SJSA1 (cell line): Measurements from ENCODE around the gene LRRC4B. TPM values are rescaled to one million over a fixed set of nuclear protein-coding genes. Genes with fewer than 3 reads are reported as not detected.
"Not testable (repeated sequence)": the region's sequence is repeated elsewhere in the genome, so short reads cannot be mapped to it uniquely, and the experiment has no call there.

ENCODE experiments used
- DNase-seq, 2 experiments: peaks; one replicate each; pipeline ENCODE4 v3.0.0-alpha.2; 2015 to 2020; ENCODE audit warnings: low spot score in 2 of 2, low read depth in 1 of 2
- H3K27ac ChIP-seq: fragments of 250-450 bp; sonication (Bioruptor Pico); 2 replicates; pipeline ENCODE4 v1.5.1; 2020; ENCODE audit warnings: mild to moderate bottlenecking, moderate library complexity
- H3K27me3 ChIP-seq: fragments of 250-450 bp; sonication (Bioruptor Pico); replicated peaks from 2 replicates; pipeline ENCODE4 v1.5.1; 2020; ENCODE audit warnings: mild to moderate bottlenecking, moderate library complexity
- H3K36me3 ChIP-seq: fragments of 250-450 bp; sonication (Bioruptor Pico); 2 replicates; pipeline ENCODE4 v1.5.1; 2020; ENCODE audit warnings: mild to moderate bottlenecking
- H3K4me1 ChIP-seq: fragments of 250-450 bp; sonication (Bioruptor Pico); replicated peaks from 2 replicates; pipeline ENCODE4 v1.6.1; 2021; ENCODE audit warnings: mild to moderate bottlenecking
- H3K4me3 ChIP-seq: fragments of 250-450 bp; sonication (Bioruptor Pico); 2 replicates; pipeline ENCODE4 v1.5.1; 2020; ENCODE audit warnings: mild to moderate bottlenecking
- H3K9me3 ChIP-seq: fragments of 250-450 bp; sonication (Bioruptor Pico); replicated peaks from 2 replicates; pipeline ENCODE4 v1.5.1; 2020; ENCODE audit warnings: mild to moderate bottlenecking
- total RNA-seq: library from RNA; depleted of rRNA; stranded (reverse); fragments of >200 nt; shearing (Covaris generic); gene quantifications from 2 replicates; pipeline ENCODE4 v1.2.3, GENCODE V29; 2014

Gene LRRC4B
- total RNA-seq, 1 experiment from 2014 or later: not detected

DNA sequence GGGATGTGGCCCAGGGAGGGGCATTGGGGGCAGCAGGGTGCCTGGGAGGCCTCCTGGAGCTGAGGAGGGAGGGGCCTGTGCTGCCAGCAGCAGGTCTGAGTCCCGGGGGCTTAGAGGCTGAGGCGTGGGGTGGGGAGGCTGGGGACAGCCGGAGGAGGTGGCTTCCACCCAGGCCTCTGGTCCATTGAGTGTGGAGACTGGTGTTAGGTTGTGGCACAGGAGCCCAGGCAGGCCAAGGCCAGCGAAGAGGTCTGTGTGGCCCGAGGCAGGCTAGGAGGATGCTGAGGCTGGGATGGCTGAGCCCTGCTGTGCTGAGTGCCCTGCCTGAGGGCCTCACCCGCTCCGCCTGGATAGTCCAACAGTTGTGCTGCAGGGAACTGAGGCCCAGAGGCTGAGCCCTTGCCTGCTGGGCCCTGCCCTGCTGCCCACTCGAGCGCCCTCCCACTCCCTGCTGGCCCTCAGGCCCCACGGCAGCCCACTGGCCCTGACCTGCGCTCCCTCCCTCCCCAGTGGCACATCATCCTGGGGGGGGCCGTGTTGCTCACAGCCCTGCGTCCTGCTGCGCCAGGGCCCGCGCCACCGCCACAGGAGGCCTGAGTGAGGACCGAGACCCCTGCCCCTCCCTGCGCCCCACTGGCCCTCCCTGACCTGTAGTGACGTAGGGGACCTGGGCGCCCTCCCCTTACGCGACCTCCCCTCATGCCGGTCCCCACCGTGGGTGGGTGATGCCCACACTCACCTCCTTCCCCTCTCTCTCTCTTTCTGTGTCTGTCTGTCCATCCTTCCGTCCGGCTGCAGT lies 86.7 kb downstream of the LRRC4B start:
- H3K36me3 ChIP-seq: peaks cover 21% of the 10 kb centered on the region
- no peak for DNase-seq
- H3K27ac ChIP-seq: no peak overlapping the region
- H3K4me1 ChIP-seq: peaks cover 6% of the 10 kb centered on the region
- H3K27me3 ChIP-seq: no peaks in the 10 kb centered on the region
- peaks cover 4% of the 10 kb centered on the region for H3K9me3 ChIP-seq
- no peak overlapping the region for H3K4me3 ChIP-seq

DNA sequence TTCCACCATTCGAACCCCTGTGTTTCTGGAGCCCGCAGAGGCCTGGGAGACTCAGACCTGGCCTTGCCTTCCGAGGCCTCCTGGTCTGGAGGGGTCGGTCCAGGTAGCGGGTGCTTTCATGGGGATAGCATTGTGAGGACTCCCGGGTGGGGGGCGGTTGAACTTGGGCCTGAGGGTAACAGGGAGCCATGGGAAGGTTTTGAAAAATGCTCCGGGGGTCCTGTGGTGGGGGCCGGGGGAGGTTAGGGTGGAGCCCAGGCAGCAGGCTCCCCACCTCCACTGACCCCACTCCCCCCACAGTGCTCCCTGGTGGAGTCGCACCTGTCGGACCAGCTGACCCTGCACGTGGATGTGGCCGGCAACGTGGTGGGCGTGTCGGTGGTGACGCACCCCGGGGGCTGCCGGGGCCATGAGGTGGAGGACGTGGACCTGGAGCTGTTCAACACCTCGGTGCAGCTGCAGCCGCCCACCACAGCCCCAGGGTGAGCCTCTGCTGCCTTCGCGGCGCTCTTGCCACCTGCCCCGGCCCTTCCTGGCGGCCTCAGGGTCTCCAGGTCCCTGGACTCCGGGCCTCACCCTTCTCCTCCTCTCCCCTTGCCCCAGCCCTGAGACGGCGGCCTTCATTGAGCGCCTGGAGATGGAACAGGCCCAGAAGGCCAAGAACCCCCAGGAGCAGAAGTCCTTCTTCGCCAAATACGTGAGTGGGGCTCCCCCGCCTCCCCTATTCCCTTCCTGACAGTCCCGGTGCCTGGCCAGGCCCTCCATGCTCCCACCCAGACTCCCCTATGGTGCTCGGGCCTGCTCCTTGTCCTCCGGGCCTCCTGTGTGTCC lies 87.7 kb downstream of the LRRC4B start:
- peaks cover 21% of the 10 kb centered on the region for H3K36me3 ChIP-seq
- no peak overlapping the region for H3K4me3 ChIP-seq
- H3K27me3 ChIP-seq: no peaks in the 10 kb centered on the region
- H3K27ac ChIP-seq: no peak overlapping the region
- peaks cover 10% of the 10 kb centered on the region for H3K4me1 ChIP-seq
- no peaks in the 10 kb centered on the region for H3K9me3 ChIP-seq
- DNase-seq: no peak

DNA sequence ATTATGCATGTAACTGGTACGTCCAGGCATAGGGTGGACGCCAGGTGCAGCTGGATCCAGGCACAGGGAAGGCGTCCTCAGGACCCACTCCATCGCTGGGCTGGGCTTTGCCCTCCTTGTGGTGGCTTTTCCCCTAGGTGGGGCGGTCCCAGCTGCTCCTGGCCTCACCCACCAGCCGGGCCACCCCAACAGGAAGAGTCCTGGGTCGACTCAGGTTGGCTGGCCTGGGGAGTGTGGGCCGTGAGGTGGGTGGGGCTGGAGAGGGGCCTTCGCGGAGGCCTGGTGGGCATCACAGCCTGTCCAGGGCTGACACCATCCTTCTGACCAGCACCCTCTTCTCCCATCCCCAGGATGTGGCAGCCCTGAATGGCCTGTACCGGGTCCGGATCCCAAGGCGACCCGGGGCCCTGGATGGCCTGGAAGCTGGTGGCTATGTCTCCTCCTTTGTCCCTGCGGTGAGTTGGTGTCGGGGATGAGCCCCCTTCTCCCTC lies 88.4 kb downstream of the LRRC4B start:
- H3K27me3 ChIP-seq: no peaks in the 10 kb centered on the region
- no peak for DNase-seq
- H3K36me3 ChIP-seq: peaks cover 21% of the 10 kb centered on the region
- no peak overlapping the region for H3K27ac ChIP-seq
- H3K4me1 ChIP-seq: peaks cover 10% of the 10 kb centered on the region
- H3K4me3 ChIP-seq: no peak overlapping the region
- no peaks in the 10 kb centered on the region for H3K9me3 ChIP-seq

DNA sequence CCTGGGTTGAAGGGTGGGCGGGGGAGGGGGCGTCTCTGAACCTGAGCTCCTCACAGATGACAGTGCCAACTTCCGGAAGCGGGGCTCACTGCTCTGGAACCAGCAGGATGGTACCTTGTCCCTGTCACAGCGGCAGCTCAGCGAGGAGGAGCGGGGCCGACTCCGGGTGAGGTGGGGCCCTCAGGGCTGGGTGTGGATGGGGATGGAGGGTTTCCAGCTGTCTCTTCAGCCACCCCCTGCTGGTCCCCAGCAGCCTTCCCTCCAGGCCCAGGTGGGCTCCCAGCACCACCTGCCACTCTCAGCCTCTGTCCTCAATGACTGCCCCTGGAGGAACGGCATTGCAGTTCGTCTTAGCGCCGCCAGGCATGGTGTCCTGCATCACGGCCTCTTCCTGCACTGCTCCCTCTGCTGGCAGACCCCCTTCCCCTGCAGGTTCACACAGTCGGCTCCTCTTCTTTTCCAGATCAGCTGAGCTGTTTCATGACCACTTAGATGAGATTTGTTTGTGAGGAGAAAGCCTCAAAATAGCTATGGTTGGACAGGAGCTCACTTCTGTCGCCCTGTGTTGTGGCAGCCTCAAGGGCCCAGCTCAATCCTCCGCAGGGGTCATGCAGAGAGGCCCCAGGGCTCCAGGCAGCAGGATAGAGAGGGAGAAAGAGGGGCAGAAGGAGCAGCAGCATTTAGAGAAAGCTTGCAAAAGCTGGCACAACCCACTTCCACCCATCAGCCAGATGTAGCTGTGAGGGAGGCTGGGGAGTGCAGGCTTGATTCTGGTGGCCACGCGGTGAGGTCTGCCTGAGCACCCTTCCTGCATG lies 89.1 kb downstream of the LRRC4B start:
- peak; percentile 19 to 75 for DNase-seq
- peaks cover 21% of the 10 kb centered on the region for H3K36me3 ChIP-seq
- no peak overlapping the region for H3K27ac ChIP-seq
- no peaks in the 10 kb centered on the region for H3K27me3 ChIP-seq
- no peaks in the 10 kb centered on the region for H3K9me3 ChIP-seq
- H3K4me3 ChIP-seq: no peak overlapping the region
- peaks cover 10% of the 10 kb centered on the region for H3K4me1 ChIP-seq

DNA sequence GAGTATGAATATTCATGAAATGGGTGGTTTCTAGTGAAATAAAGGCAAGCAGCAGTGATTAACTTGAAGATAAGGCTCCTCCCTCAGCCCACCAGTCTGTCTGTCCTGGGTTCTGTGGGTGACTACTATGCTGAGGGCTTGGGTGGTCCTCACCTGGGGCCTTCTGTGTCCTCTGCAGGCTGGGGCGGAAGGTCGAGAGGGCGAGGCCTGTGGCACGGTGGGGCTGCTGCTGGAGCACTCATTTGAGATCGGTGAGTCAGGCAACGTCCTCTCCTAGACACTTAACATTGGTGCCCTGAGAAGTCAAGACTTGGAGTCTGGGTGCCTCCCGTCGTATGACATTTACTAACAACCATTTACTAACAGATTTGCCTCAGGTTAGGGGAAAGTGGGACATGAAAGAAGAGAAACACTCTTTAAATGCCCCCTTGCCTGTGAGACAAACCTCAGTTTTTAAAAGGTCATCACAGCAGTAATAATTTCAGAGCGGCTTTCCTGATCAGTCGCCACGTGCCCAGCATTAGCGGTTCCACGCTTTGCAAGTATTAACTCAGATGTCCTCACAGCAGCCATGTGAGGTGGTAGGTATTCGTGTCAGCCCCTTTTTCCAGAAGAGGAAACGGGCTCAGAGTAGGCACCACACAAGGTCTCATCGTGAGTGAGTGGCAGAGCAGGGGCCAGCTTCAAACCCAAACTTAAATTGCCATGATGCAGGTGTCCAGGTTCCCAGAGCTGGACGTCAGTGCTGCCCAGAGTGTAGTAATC lies 90.3 kb downstream of the LRRC4B start:
- DNase-seq: no peak
- H3K4me1 ChIP-seq: peaks cover 10% of the 10 kb centered on the region
- no peak overlapping the region for H3K27ac ChIP-seq
- no peaks in the 10 kb centered on the region for H3K9me3 ChIP-seq
- H3K4me3 ChIP-seq: no peak overlapping the region
- peaks cover 21% of the 10 kb centered on the region for H3K36me3 ChIP-seq
- no peaks in the 10 kb centered on the region for H3K27me3 ChIP-seq

DNA sequence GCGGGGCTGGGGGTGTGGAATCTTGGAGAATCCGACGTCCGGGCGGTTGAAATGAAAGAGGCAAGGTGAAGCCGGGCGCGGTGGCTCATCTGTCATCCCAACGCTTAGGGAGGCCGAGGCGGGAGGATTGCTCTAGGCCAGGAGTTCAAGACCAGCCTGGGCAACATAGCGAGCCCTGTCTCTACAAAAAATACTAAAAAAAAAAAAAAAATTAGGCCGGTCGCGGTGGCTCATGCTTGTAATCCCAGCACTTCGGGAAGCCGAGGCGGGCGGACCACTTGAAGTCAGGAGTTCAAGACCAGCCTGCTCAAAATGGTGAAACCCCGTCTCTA lies 91.4 kb downstream of the LRRC4B start:
- H3K9me3 ChIP-seq: no peaks in the 10 kb centered on the region
- H3K4me1 ChIP-seq: peaks cover 10% of the 10 kb centered on the region
- peak overlapping the region; percentile 70 for H3K4me3 ChIP-seq
- DNase-seq: no peak
- H3K27ac ChIP-seq: no peak overlapping the region
- H3K36me3 ChIP-seq: peaks cover 21% of the 10 kb centered on the region
- no peaks in the 10 kb centered on the region for H3K27me3 ChIP-seq

DNA sequence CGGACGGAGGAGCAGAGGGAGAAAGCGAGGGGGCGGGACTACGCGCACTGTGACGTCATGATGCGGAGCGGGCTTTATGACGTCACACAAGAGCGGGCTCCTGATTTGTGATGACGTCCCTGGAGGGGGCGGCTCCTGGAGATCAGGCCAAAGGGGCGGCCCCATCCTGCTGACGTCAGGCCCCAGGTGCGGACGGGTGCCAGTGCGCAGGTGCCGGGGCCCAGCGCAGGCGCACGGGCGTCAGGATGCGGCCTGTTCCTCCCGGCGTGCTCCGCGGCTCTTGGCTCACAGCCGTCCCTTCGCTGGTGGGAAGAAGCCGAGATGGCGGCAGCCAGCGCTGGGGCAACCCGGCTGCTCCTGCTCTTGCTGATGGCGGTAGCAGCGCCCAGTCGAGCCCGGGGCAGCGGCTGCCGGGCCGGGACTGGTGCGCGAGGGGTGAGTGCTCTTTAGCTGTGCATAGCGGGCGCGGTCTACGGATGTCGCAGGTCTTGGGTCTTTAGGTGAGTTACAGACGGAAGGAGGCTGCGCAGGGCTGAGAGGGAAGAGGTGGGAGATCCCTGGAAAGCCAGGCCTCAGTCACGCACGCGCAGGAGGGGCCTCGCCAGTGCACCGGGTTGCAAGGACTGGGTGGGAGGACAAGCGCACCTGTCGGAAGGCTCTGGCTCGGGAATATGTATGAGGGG lies 91.9 kb downstream of the LRRC4B start, which contains the start of the genes EMC10 and GARIN5A:
Gene EMC10, plus strand, starts transcription at position 284 of the 683 bp plus-strand sequence. Its CDS starts 38 bp downstream, at position 322.
Gene GARIN5A, minus strand, starts transcription at position 625 of the 683 bp plus-strand sequence. Its CDS starts 460 bp downstream, at position 165.
- H3K4me1 ChIP-seq: peaks cover 10% of the 10 kb centered on the region
- H3K27me3 ChIP-seq: no peaks in the 10 kb centered on the region
- H3K9me3 ChIP-seq: no peaks in the 10 kb centered on the region
- peak within 1 kb of the TSS; percentile 70 for H3K4me3 ChIP-seq
- H3K27ac ChIP-seq: no peak within 1 kb of the TSS
- DNase-seq: peak; percentile 84 to 86
- peaks cover 21% of the 10 kb centered on the region for H3K36me3 ChIP-seq

DNA sequence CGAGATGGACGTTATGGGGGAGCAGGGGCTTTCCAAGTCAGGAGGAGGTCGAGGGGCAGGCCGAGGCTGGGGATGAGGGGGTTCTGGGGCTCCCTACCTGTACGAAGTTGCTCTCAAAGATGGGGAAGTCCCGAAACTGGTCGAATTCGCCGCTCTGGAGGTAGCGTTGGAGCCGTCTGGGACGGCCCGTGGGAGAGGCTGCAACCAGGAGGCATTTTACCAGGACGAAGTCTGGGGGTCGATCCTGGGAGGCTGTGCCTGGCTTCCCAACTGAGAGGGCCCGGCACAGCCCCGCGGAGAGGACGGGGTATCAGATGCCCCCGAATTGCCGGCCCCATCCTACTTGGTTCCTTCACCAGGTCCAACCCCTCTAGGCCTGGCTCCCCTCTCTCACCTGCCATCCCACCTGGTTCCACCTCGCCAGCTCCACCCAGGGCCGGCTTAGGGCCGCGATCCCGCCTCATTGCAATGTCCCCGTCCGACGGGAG lies 92.5 kb downstream of the LRRC4B start:
- Histone ChIP-seq H3K36me3 (peaks cover 17% of the 10 kb centered on the region), H3K27me3 (no peaks in the 10 kb centered on the region), H3K4me1 (peaks cover 10% of the 10 kb centered on the region), H3K4me3 (peak overlapping the region; percentile 70), H3K9me3 (no peaks in the 10 kb centered on the region), H3K27ac (no peak overlapping the region)
- DNase-seq: no peak

DNA sequence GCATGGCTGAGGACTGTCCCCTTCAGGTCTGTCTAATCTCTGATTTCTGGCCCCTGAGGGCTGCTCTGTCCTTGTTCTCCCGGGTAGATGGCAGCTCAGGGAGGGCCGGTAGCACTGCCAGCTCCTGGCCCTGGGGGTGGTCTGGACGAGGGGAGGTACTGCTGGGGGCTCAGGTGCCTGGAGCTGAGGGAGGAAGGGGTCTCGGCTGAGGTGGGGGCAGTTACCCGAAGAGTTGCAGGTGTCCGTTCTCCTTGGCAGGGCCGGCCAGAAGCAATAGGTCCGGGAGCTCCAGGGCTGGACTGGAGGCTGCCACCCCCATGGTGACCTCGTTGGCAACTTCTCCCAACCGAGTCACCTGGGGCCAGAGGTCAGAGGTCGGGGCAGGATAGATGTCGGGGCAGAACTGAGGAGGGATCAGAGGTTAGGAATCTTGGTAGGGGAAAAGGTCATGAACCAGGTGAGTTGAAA lies 93.1 kb downstream of the LRRC4B start:
- Histone ChIP-seq H3K27ac (no peak overlapping the region), H3K4me1 (peaks cover 10% of the 10 kb centered on the region), H3K4me3 (no peak overlapping the region), H3K9me3 (no peaks in the 10 kb centered on the region), H3K36me3 (peaks cover 12% of the 10 kb centered on the region), H3K27me3 (no peaks in the 10 kb centered on the region)
- DNase-seq: no peak

DNA sequence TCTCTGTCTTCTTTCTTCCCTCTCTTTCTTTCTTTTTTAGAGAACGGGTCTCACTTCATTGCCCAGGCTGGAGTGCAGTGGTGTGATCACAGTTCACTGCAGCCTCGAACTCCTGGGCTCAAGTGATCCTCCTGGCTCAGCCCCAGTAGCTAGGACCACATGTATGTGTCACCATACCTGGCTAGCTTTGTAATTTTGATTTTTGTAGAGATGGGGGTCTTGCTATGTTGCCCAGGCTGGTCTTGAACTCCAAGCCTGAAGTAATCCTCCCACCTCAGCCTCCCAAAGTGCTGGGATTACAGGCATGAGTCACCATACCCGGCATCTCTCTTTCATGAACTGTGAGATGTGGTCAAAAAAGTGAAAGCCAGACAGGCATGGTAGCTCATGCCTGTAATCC lies 94.9 kb downstream of the LRRC4B start:
- not testable (repeated sequence) for H3K9me3 ChIP-seq, H3K27ac ChIP-seq, H3K27me3 ChIP-seq, H3K36me3 ChIP-seq, H3K4me3 ChIP-seq, DNase-seq, H3K4me1 ChIP-seq

DNA sequence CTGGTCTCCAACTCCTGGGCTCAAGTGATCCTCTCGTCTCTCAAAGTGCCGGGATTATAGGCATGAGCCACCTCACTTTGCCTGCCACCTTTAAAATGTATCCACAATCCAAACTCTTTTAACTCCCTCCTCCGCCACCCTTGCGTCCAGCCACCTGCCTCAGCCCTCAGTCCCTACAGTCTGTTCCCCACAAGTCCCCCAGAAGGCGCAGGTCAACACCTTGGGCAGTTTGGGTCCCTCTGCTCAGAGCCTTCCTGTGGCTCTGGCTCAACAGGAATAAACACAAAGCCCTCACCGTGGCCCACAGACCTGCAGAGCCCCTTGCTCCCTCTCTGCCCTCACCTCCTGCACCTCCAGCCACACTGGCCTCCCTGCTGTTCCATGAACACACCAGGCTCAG lies 99.4 kb downstream of the LRRC4B start:
- Histone ChIP-seq H3K27ac (no peak overlapping the region), H3K36me3 (no peaks in the 10 kb centered on the region), H3K27me3 (no peaks in the 10 kb centered on the region; the same call in 1 of the 2 replicates), H3K9me3 (no peaks in the 10 kb centered on the region), H3K4me1 (no peaks in the 10 kb centered on the region), H3K4me3 (no peak overlapping the region)
- DNase-seq: no peak

DNA sequence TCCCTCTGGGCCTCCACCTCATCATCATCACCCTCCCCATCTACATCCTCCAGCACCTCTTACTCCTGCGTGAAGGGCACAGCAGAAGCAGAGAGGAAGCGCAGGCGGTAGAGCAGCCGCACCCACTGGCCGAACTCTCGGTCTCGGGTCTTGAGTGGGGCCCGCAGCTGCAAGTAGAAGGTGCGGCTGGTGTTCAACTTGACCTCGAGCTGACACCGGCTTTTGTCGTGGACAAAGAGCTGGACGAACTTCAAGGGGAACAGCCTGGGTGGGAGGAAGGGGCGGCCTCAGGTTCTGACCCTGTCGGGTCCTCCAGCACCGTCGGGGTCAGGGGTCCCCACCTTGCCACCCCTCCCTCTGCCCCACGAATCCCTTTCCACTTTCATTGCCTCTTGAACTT lies 100.7 kb downstream of the LRRC4B start:
- H3K4me1 ChIP-seq: no peaks in the 10 kb centered on the region
- peaks cover 4% of the 10 kb centered on the region; the same call in 1 of the 2 replicates for H3K27me3 ChIP-seq
- H3K36me3 ChIP-seq: no peaks in the 10 kb centered on the region
- no peaks in the 10 kb centered on the region for H3K9me3 ChIP-seq
- H3K27ac ChIP-seq: no peak overlapping the region
- no peak overlapping the region for H3K4me3 ChIP-seq
- no peak for DNase-seq
